GM08714 (cell line): ENCODE results near the gene MAX.
"Not testable (repeated sequence)": the region's sequence is repeated elsewhere in the genome, so short reads cannot be mapped to it uniquely, and the experiment has no call there.

Experiments used
- H3K4me3 ChIP-seq: fragments of 200-500 bp; sonication (Bioruptor generic); 2 replicates; pipeline ENCODE4 v1.5.1; 2014; ENCODE audit warnings: mild to moderate bottlenecking, low read length, inconsistent platforms
- ZNF274 ChIP-seq: IDR thresholded peaks from 2 replicates; pipeline ENCODE4 v1.6.1; 2012; ENCODE audit warnings: mild to moderate bottlenecking, low read depth, low read length

MAX gene

GRCh38 chr14:65092349-65092748 is 10.0 kb downstream of the MAX start:
- no peak for TF ChIP-seq ZNF274
- H3K4me3 ChIP-seq: no peak overlapping the region

GRCh38 chr14:65087835-65088234 is 14.5 kb downstream of the MAX start:
- not testable (repeated sequence) for H3K4me3 ChIP-seq

GRCh38 chr14:65086686-65087085 is 15.6 kb downstream of the MAX start:
- not testable (repeated sequence) for H3K4me3 ChIP-seq

GRCh38 chr14:65084554-65085505 is 17.5 kb downstream of the MAX start:
- no peak for TF ChIP-seq ZNF274

GRCh38 chr14:65082930-65083329 is 19.4 kb downstream of the MAX start:
- TF ChIP-seq ZNF274: no peak

More at GRCh38 chr14:65084554-65085505, 17.5 kb downstream of the MAX start:
- no peak overlapping the region for H3K4me3 ChIP-seq

GRCh38 chr14:65080960-65081747 is 21.2 kb downstream of the MAX start:
- TF ChIP-seq ZNF274: no peak
- no peak overlapping the region for H3K4me3 ChIP-seq

More at GRCh38 chr14:65082930-65083329, 19.4 kb downstream of the MAX start:
- no peak overlapping the region for H3K4me3 ChIP-seq

- H3K4me3 ChIP-seq: no peak overlapping the region
- no peak for TF ChIP-seq ZNF274
Observed at GRCh38 chr14:65079768-65080167, 22.5 kb downstream of the MAX start.

GRCh38 chr14:65079201-65079600 is 23.1 kb downstream of the MAX start:
- no peak overlapping the region for H3K4me3 ChIP-seq
- no peak for TF ChIP-seq ZNF274

GRCh38 chr14:65077318-65077717 is 25.0 kb downstream of the MAX start:
- H3K4me3 ChIP-seq: no peak overlapping the region
- no peak for TF ChIP-seq ZNF274

- TF ChIP-seq ZNF274: no peak
Observed at GRCh38 chr14:65075628-65076325, 26.5 kb downstream of the MAX start.

GRCh38 chr14:65074449-65075150 is 27.7 kb downstream of the MAX start:
- no peak overlapping the region for H3K4me3 ChIP-seq
- no peak for TF ChIP-seq ZNF274

More at GRCh38 chr14:65075628-65076325, 26.5 kb downstream of the MAX start:
- H3K4me3 ChIP-seq: no peak overlapping the region

GRCh38 chr14:65073605-65074201 is 28.6 kb downstream of the MAX start:
- no peak for TF ChIP-seq ZNF274
- H3K4me3 ChIP-seq: no peak overlapping the region

- TF ChIP-seq ZNF274: no peak
- no peak overlapping the region for H3K4me3 ChIP-seq
Observed at GRCh38 chr14:65072937-65073336, 29.4 kb downstream of the MAX start.

- no peak overlapping the region for H3K4me3 ChIP-seq
- TF ChIP-seq ZNF274: no peak
Observed at GRCh38 chr14:65072256-65072655, 30.1 kb downstream of the MAX start.
